Tibial nerve (tissue), 4 donors: ENCODE data around the gene PRXL2B. TPM values are rescaled to one million over a fixed set of nuclear protein-coding genes. Genes with fewer than 3 reads are reported as not detected.

Source experiments
- DNase-seq, 2 donors: peaks; one replicate each; pipeline ENCODE4 v3.0.0-alpha.2; 2019; ENCODE audit warnings: low spot score in 2 of 2
- H3K27ac ChIP-seq, 4 donors: fragments of 200-600 bp; sonication (generic) in 3 of 4; one replicate each; pipeline ENCODE4 v1.5.1; 2017 to 2019; ENCODE audit warnings: mild to moderate bottlenecking in 1 of 4
- H3K27me3 ChIP-seq, 2 donors: fragments of 200-600 bp; sonication (generic) in 1 of 2; one replicate each; pipeline versions ENCODE4 v1.5.1 to v1.6.0; 2017 to 2019
- H3K36me3 ChIP-seq, 3 donors: fragments of 200-600 bp; sonication (generic); one replicate each; pipeline ENCODE4 v1.5.1; 2018 to 2019
- H3K4me1 ChIP-seq, 4 donors: fragments of 200-600 bp; sonication (generic) in 3 of 4; one replicate each; pipeline ENCODE4 v1.5.1; 2017 to 2019
- H3K4me3 ChIP-seq, 4 donors: fragments of 200-600 bp; sonication (generic) in 3 of 4; one replicate each; pipeline ENCODE4 v1.5.1; 2017 to 2019; ENCODE audit warnings: mild to moderate bottlenecking in 1 of 4, moderate library complexity in 1 of 4
- H3K9me3 ChIP-seq, 4 donors: fragments of 200-600 bp; sonication (generic) in 3 of 4; one replicate each; pipeline ENCODE4 v1.5.1; 2017 to 2019
- EP300 ChIP-seq, 2 donors: sonication (generic); formaldehyde crosslinking; IDR thresholded peaks; one replicate each; pipeline ENCODE4 v1.6.1; 2017; ENCODE audit warnings: antibody characterized with exemption in 2 of 2, mild to moderate bottlenecking in 1 of 2
- POLR2A ChIP-seq, 2 donors: fragments of 450-650 bp; IDR thresholded peaks; one replicate each; pipeline ENCODE4 v1.6.1; 2017; ENCODE audit warnings: antibody characterized with exemption in 2 of 2, mild to moderate bottlenecking in 2 of 2, moderate library complexity in 2 of 2
- WGBS, 2 donors: methylation state at CpG; one replicate each; pipeline ENCODE4 v1.1.5; 2018; 5-methylcytosine and 5-hydroxymethylcytosine counted together
- total RNA-seq, 4 donors: library from RNA; depleted of rRNA; stranded (reverse); fragments of >200 nt; gene quantifications; one replicate each; pipeline ENCODE4 v1.1.0, GENCODE V29; 2016
- TF ChIP-seq, protein P1 (sequence below), 5 experiments: fragments of 200-600 bp in 3 of 5; fragments of 450-650 bp in 2 of 5; sonication (generic) in 3 of 5; IDR thresholded peaks; one replicate each; pipeline ENCODE4 v1.5.1; 2016 to 2019; ENCODE audit warnings: antibody characterized with exemption in 5 of 5, mild to moderate bottlenecking in 3 of 5, moderate library complexity in 2 of 5

Gene PRXL2B
- total RNA-seq, 4 donors from 2014 or later: 14.4 to 18.0 (median 16.9) TPM

DNA sequence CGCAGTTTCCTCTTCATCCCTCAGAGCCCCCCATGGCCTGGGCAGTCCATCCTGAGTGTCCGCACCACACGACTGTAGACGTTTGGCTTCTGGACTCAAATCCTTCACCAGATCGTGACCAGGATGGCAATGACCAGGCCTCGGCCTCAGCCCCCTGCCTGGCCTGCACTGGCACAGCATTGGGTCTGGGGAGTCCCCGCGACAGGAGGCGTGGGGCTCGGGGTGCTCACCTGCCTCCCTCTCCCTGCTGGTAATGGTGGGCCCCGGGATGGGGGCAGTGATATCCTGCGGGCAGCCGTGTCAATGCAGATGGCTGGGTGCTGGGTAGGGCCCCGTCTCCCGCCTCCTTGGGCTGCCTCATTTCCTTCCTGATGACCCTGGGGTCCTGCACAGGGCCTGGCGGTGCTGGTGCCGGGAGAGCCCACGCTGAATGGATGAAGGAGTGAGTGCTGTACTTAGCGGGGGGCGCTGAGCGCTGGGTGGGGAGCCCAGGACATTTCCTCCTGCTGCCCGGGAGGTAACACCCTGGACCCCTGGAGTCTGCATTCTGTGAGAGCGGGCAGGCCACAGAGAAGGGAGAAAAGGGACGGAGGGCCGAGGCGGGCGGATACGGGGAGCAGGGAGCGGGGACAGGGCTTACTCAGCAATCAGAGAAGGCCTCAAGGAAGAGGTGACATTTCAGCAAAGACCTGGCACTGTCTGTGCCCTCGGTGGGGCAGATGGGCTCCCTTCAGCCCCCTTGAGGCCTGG is 32.5 kb upstream of the PRXL2B start:
- H3K36me3 ChIP-seq: peaks cover 0 to 15% (median 0%) of the 10 kb centered on the region in 3 donors
- peaks cover 0 to 50% (median 34%) of the 10 kb centered on the region in 4 donors for H3K4me1 ChIP-seq
- H3K4me3 ChIP-seq: no peak overlapping the region
- no peaks in the 10 kb centered on the region for H3K9me3 ChIP-seq
- H3K27ac ChIP-seq: peak overlapping the region in 1 of 4 donors; percentile 94
- TF ChIP-seq POLR2A (IDR thresholded peaks at IDR 0.05): no peak
- TF ChIP-seq EP300 (IDR thresholded peaks at IDR 0.05): no peak
- TF ChIP-seq, protein P1, sequence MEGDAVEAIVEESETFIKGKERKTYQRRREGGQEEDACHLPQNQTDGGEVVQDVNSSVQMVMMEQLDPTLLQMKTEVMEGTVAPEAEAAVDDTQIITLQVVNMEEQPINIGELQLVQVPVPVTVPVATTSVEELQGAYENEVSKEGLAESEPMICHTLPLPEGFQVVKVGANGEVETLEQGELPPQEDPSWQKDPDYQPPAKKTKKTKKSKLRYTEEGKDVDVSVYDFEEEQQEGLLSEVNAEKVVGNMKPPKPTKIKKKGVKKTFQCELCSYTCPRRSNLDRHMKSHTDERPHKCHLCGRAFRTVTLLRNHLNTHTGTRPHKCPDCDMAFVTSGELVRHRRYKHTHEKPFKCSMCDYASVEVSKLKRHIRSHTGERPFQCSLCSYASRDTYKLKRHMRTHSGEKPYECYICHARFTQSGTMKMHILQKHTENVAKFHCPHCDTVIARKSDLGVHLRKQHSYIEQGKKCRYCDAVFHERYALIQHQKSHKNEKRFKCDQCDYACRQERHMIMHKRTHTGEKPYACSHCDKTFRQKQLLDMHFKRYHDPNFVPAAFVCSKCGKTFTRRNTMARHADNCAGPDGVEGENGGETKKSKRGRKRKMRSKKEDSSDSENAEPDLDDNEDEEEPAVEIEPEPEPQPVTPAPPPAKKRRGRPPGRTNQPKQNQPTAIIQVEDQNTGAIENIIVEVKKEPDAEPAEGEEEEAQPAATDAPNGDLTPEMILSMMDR (IDR thresholded peaks at IDR 0.05): no peak
- no peaks in the 10 kb centered on the region for H3K27me3 ChIP-seq
- DNase-seq: no peak
- WGBS, 2 donors: 84 to 86% methylated on average over 28 to 30 of the region's 30 CpGs

DNA sequence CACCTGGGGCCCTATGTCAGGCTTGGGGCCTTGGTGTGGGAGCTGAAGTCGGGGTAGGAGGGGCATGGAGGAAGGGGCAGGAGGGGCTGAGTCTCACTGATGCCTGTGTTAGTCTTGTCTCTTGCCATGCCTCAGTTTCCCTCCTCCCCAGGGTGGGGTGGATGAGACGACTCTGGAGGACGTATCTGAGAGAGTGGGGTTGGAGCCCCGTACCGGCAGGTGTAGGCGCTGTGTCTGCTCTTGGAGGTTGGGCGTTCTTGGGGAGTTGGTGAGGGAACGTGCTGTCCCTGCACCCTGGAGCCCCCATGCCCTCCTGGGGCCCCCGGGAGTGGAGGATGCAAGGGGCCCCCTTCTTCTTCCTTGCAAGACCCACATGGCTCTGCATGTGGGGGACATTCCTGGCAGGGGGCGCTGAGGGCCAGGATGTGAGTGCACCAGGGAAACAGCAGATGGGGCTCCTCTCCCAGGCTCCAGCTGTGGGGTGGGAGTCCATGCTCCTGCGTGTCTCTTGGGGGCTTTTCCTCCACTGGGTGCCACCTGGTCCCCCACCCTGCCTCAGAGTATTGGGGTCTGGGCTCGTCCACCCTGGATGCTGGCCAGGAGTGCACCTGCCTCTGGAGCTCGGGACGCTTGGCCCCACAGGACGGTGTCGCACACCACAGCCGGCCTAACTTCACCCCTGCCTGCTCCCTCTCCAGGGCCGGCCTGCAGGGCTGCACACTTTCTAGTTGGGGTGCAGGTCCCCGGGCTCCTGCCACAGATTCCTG is 31.8 kb upstream of the PRXL2B start:
- WGBS, 2 donors: 74 to 76% methylated on average over 11 to 12 of the region's 19 CpGs
- no peaks in the 10 kb centered on the region for H3K27me3 ChIP-seq
- peaks cover 0 to 22% (median 0%) of the 10 kb centered on the region in 3 donors for H3K36me3 ChIP-seq
- TF ChIP-seq, protein P1 (IDR thresholded peaks at IDR 0.05): peak in 4 of 5 experiments; percentile 29 to 45 (median 40)
- no peak for TF ChIP-seq POLR2A (IDR thresholded peaks at IDR 0.05)
- peak overlapping the region in 3 of 4 donors; percentile 50 to 79 (median 58) for H3K4me3 ChIP-seq
- no peaks in the 10 kb centered on the region for H3K9me3 ChIP-seq
- peak overlapping the region; percentile 85 to 99 (median 94) for H3K27ac ChIP-seq
- H3K4me1 ChIP-seq: peaks cover 0 to 43% (median 27%) of the 10 kb centered on the region in 4 donors
- DNase-seq: peak in 1 of 2 donors; percentile 32

DNA sequence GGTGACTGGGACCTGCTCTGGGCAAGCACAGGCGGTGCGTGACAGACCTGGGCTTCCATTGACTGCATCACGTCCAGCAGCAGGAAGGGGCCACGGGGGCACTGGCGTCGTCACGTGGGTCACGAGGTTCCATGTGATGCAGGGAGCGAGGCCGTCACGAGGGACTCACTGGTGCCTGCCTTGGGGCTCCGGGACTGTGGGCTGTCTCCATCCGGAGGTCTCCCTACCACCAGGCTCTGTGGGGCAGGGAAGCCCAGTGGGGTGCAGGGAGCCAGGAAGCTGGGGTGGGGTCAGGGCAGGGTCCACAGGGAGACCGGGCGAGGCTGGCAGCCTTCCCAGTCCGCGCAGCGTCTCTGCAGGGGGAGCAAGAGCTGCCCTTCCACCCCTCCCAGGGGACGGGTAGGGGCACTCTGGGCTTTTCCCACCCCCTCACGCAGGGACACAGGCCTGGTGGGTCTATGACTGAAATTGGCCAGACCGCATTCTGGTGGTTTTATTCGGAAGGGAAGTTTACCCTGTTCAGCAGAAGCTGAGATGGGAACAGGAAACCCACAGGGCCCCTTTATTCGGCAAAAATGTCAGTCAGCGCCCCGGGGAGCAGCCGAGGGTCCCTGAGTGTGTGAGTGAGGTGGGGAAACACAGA is 30.8 kb upstream of the PRXL2B start:
- H3K4me1 ChIP-seq: peaks cover 0 to 44% (median 25%) of the 10 kb centered on the region in 4 donors
- H3K36me3 ChIP-seq: peaks cover 0 to 32% (median 3%) of the 10 kb centered on the region in 3 donors
- peak overlapping the region; percentile 50 to 79 (median 66) for H3K4me3 ChIP-seq
- TF ChIP-seq POLR2A (IDR thresholded peaks at IDR 0.05) (peak; percentile 74 to 80), EP300 (IDR thresholded peaks at IDR 0.05) (peak; percentile 60 to 97)
- TF ChIP-seq, protein P1 (IDR thresholded peaks at IDR 0.05): peak in 2 of 5 experiments; percentile 7 to 19
- 2 to 4% methylated on average over 13 to 26 of the region's 26 CpGs for WGBS, 2 donors
- H3K27me3 ChIP-seq: no peaks in the 10 kb centered on the region
- peak overlapping the region; percentile 85 to 99 (median 94) for H3K27ac ChIP-seq
- no peaks in the 10 kb centered on the region for H3K9me3 ChIP-seq
- peak; percentile 86 to 89 for DNase-seq

GRCh38 chr1:2556277-2556677 is 30.3 kb upstream of the PRXL2B start, which contains the start of gene TNFRSF14:
TSS of gene TNFRSF14 (plus strand) at chr1:2556371. CDS start at chr1:2556665, 294 bp downstream.
- Histone ChIP-seq H3K4me3 (peak within 1 kb of the TSS; percentile 50 to 79 (median 66)), H3K36me3 (peaks cover 0 to 37% (median 3%) of the 10 kb centered on the region in 3 donors), H3K4me1 (peaks cover 0 to 44% (median 25%) of the 10 kb centered on the region in 4 donors), H3K27me3 (no peaks in the 10 kb centered on the region), H3K27ac (peak within 1 kb of the TSS; percentile 85 to 99 (median 94)), H3K9me3 (no peaks in the 10 kb centered on the region)
- TF ChIP-seq EP300 (IDR thresholded peaks at IDR 0.05) (peak in 1 of 2 donors; percentile 7), POLR2A (IDR thresholded peaks at IDR 0.05) (no peak)
- TF ChIP-seq, protein P1 (IDR thresholded peaks at IDR 0.05): peak in 1 of 5 experiments; percentile 6
- peak in 1 of 2 donors; percentile 54 for DNase-seq
- 0% methylated on average over 16 of the region's 16 CpGs for WGBS, 2 donors
